ELR (cell line): ENCODE measurements around the gene CHMP2A.
A peak's percentile ranks its signal among the peaks of the same experiment; 100 is the strongest.

Experiments used
- DNase-seq: peaks from one replicate; pipeline ENCODE4 v3.0.0-alpha.2; 2015; ENCODE audit warnings: low read depth

CHMP2A gene

DNA sequence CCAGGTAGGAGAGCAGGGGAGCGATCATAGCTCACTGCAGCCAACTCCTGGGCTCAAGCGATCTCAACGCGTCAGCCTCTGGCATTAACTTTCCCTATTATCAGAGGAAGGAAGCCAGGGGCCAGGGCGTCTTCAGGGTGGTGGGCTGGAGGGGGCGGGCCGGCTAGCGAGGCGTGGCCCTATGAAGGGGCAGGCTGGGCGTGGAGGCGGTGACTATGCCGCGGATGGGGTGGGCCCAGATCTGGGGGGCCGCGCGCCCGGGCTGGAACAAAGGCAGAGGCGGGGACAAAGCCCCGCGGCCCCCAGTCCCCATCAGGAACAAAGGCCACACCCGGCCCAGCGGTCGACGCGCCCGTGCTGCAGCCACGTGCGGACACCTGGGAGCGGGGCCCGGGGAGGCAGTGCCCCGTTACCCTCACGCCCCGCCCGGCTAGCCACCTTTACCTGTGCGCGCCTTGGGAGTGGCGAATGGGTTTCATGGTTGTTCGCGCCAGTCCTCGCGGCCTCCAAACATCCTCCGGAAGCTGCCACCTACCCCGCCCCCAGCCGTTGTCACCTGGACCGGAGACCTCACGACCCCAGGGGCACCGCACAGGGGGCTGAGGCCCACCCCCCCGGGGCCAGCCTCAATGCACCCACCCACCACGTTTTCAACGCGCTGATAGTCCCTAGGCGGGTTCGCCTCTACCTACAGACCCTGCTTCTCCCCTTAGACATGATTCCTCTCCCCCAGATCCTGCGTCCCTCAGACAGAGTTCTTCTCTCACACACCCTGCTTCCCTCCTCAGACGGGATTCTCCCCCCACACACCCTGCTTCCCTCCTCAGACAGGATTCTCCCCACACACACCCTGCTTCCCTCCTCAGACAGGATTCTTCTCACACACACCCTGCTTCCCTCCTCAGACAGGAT lies 16.4 kb downstream of the CHMP2A start:
- DNase-seq = no peak

DNA sequence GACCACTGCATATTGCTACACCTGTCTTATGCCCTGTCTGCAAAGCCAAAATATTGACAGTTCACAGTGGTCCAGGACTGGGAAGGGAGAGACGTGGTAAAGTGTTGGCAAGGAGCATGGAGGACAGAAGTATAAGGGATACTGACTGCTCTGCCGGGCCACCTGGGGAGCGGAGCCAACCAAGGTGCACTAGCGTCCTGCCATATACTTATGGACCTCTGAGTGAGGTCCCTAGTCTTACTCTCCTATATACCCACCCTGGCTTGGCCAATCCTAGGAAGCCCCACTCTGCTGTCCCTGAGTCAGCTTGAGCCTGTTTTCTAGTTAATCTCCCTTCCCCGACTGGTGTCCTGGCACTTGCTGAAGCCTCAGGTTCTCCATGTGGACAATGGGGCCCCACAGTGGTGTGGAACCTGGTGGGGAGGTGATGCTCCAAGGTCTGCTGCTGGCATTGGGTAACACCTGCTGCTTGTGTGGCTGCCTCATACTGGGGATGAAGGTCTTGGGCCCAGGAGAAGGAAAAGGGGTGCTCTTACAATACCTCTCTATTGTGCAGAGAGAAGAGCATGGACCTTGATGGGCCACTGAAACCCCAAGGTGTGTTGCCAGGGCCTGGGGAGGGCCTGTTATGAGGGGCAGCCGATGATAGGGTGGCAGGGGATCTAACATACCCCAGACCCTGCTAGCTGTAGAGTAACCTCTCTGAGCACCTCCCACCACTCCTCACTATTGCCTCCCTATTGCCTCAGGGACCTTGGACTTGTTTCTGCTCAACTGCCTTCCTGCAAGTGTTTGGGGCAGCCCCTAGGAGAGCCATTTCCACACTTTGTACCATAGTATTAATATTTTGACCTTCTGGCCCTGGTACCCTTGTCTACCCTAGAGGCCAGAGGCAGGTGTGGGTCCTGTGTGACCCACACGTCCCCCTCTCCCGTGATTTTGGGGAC lies 17.8 kb downstream of the CHMP2A start:
- DNase-seq = no peak

DNA sequence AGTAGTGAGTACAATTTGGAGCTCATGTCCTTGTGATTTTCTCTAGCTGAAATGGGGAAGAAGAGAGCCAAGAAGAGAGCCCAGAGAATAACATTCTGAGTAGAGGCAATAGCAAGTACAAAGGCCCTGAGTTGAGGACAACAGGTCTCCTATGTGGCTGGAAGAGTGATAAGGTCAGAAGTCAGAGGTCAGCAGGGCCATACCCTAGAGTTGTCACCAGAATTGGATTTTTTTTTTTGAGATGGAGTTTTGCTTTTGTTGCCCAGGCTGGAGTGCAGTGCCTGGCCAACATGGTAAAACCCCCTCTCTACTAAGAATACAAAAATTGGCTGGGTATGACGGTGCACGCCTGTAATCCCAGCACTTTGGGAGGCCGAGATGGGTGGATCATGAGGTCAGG lies 19.0 kb downstream of the CHMP2A start:
- DNase-seq = no peak

DNA sequence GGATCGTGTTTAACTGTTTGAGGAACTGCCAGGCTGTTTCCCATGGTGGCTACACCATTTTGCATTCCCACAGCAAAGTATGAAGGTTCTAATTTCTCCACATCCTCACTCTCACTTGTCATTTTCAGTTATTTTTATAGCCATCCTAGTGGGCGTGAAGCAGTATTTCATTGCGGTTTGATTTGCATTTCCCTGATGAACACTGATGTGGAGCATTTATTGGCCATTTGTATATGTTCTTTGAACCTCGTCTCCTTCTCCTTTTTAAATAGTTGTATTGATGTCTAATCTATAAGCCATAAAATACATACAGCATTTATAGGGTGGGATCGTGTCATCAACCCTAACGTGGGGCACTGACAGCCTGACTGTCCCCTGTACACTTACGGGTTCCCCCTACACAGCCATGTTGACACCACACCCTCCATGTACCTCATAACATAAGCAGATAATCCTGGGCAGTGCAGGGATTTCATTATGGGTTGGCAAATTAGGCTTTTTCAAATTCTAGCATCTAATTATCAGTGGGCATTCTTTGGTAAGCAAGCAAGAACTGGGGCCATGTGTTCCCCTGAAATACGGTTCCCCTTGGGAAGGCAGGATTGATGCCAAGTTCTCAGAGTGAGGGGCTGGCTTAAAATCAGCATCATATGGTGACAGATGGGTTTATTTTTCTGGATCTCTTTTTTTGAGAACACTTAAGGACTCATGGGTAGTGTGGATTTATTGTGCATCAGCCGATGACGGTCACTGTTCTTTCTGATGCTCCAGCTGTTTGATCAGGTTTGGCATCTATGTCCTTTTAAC lies 23.7 kb downstream of the CHMP2A start:
- DNase-seq = no peak

DNA sequence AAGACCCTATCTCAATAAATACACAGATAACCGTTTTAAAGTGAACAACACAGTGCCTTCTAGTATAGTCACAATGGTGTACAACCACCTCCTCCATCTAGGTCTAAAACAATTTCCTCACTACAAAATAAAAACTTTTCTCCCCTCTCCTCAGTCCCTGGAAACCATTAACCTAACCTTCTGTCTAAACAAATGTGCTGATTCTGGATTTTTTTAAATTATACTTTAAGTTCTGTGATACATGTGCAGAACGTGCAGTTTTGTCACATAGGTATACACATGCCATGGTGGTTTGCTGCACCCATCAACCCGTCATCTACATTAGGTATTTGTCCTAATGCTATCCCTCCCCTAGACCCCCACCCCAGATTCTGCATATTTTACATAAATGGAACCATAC lies 25.5 kb downstream of the CHMP2A start:
- no peak for DNase-seq

DNA sequence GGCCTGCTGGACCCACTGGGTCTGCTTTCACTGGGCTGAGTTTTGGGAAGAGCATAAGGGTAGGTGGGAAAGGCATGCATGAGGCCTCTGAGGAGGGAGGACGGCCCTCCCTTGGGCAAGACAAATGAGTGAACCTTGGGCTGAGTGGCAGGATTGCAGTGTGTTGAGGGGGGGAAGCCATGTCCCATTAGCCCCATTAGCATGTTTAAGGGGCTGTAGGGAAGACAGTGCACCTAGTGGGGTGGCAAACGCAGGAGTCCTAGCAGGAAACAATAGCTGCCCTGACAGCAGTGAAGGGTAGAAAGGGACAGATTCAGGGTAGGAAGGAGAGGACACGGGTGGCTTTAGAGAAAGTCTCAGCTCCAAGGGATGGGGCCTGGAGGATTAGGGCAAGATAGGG lies 32.2 kb downstream of the CHMP2A start:
- DNase-seq = no peak

DNA sequence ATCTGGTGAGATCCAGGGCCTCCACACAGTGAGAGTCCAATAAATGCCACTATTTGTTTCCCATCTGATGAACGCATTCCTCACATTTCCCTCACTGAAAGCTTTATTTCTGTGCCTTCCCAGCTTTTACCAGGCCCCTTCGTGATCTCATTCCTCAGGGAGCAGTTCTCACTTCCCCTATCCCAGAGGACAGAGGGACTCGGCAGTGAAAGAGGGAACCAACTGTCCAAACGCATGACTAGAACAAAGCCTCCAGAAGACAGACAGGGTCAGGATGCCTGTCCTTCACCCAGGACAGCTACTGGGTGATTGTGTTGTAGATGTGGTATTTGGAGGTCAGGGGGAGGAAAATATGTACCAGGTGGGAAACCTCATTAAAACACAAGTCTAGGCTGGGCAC lies 33.3 kb downstream of the CHMP2A start:
- DNase-seq = no peak

DNA sequence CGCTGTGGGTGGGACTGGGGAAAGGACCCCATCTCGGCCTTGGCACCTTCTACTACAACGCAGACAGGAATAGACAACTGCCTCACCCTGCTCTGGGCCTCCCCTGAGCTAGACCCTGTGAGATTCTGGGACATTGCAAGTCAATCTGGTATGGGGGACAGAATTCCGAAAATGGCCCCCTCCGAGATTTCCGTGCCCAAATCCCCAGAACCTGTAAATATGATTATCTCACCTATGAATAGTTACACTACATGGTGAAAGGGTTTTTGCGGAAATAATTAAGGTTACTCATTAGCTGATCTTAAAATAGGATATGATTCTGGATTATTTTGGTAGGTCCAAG lies 34.7 kb downstream of the CHMP2A start:
- DNase-seq = no peak

DNA sequence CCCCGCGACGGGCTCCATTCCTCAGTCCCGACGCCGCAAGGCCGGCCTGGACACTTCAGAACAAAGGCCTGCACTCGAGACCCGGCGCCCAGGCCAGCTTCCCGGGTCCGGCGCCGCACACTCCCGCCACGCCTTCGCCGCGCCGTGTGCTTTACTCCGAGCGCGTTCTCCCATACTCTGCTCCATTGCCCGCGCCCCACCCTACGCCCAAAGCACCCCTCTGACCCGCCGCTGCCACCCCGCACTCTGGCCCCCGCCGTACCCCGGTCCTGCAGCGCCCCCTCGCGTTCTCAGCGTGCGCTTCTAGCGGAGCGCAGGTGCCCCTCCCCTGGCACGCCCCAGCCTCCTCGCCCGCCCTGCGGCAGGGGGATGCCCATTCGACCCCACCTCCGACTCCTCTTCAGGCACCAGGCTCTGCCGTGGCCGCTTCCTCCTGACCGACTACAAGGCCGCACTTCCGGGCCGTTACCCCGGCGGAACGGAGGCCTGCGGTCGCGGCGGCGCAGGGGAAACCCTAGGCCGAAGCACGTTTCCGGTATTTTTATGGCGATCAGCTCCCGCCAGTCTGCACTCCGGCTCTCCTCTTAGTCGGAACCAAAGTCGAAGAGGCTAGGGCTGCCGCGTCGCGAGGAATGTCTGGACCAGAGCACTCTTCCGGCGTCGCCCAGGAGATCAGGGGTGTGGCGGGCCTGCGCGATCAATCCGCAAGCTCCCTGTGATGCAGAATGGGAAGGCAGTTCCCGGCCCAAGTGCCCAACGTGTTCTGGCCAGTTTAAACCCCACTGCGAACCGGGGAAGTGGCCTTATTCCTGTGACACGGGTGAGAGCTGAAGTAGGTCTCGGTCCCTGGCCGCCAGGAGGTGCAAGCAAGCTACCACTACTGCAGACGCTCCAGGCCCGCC lies 35.3 kb downstream of the CHMP2A start, which contains the start of gene ZBTB45:
Gene ZBTB45 (minus strand): TSS at position 456 of the 902 bp plus-strand sequence. CDS start 2,137 bp downstream, outside the sequence.
- DNase-seq = peak; percentile 94

DNA sequence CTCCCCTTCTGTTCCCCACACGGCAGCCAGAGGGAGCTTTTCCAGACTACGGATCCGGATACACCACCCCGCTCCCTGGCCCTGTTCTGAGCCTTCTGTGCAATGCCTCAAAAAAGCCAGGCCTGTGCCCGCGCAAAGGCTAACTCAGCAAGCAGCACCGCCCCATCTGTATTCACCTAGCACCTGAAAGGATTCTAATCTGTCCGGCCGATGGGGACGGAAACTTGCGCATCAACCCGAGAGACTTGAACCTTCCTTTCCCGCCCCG lies 35.9 kb downstream of the CHMP2A start:
- peak; percentile 79 for DNase-seq

DNA sequence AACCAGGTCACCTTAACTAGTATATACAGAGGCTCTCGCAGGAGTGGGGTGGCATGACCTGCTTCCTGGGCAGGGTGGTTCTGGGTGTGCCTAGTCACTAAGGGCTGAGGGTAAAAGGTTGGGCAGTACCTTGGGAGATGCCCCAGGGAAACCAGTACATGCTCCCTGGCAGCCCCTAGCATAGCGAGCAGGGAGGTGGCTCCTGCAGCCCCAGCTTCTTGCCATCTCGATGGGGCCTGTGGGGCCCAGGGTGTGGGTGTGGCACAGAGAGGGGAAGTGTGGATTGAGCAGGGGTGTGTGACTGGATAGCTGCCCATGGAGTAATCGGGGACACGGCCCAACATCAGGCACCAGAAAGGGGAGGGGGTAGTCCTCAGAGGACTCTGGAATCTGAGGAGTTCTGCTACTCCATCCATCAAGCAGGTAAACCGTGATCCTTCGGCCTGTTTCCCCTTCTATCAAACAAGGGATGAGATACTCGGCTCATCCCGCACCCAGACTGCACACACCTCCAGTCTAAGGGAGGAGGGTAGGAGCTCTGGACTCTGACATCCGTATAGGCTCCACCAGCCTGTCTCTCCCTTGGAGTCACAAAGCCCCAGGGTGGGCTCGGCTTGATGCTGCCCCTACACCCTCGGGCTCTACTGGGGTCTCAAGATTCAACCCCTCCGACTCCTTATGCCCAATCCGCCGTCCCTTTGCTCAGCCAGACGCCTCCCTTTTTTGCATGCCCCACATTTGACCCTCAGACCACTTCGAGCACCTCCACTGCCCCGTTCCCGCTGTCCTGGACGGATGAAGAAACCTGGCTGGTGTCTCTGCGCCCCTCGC lies 36.4 kb downstream of the CHMP2A start:
- peak; percentile 5 for DNase-seq

DNA sequence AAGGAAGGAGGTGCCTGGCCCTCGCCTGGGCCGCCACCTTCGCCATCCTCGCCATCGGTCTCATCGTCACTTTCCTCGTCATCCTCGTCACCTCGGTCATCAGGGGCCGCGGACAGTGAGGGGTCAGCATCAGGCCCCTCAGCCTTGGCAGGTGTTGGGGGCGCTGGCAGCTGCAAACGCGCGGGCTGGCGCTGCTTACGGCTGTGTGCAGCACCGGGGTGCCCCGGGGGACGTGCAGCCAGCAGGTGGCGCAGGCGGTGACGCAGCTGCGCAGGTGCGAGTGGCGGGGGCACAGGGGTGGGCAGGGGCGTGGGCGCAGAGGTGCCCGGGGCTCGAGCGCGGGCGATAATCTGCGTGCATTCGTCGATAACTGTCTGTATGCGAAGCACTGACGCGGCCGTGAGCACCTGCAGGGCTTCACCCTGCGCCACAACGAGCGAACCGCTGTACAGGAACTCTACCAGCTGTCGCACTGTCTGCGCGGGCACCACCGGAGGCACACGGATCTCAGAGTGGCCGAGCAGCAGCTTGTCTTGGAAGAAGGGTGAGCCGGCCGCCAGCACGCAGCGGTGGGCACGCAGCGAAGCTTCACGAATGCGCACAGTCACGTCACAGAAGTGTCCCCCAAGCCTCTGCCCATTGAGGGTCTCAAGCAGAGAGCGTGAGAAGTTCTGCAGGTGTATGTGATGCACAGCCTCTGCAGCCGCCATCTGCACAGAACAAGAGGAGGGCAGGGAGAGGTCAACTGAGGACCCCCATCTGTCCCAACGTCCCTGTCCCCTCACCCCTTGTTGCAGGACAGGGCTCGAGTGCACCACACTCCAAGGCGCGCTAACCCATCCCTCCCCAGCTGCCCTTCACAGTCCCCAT lies 37.7 kb downstream of the CHMP2A start:
- no peak for DNase-seq

DNA sequence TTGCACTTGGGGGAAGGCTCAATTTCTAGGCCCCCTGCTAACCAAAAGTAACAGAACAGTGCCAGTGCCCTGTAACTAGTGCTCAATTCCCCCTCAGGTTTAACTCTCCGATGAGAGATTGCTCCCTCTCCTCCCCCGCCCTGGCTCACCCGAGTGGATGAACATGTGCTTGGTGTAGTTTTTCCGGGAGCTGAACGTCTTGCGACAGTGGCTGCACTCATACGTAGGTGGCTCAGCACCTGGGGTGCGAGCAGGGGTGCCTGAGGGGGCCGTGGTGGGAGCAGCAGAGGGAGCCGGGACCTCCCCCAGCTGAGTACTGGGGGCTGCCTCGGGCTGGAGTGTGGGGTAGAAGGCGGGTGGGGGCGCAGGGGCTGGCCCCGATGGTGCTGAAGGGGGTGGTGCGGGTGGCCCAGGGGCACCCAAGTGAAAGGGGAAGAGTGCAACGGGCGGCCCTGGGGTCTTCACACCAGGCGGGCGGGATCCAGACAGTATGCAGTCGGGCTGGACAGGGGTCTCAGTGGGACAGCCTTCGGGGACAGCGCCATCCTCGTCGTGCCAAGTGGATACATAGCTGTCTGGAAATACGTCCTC lies 38.6 kb downstream of the CHMP2A start:
- DNase-seq = no peak

DNA sequence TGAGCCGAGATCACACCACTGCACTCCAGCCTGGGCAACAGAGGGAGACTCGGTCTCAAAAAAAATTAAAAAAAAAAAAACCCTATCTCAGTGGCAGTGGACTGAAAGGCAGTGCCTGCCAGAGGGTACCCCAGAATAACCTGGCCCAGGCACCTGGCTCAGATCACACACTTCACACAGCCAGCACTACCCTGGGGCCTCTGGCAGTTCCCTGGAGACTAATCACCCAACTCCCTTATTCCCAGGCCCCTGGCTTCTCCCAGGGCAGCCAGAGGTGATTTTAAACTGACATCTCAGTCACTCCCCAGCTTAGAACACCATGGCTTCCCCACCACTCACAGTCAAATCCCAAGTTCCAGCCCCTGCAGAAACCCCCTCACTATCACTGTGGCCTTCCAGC lies 39.6 kb downstream of the CHMP2A start:
- no peak for DNase-seq

DNA sequence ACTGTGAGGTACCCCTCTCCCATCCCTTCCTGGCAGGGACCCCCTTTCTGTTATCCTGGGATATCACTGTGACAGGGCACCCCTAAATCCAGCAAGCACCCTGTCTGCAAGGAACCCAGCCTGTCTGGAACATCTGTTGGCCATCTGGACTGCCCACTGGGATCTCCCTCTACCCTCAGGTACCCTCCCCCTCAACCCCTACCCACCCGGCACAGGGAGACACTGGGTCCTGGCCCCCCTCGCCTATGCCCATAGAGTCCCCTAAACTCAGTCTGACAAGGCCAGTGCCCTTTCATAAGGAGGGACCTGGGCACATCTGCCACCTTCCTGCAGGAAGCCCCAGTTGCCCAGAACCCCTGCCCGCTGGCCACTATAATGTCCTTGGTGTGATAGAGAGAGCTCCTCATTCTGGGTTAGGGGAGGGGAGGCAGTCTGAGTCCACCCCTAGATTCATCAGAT lies 40.3 kb downstream of the CHMP2A start:
- no peak for DNase-seq

DNA sequence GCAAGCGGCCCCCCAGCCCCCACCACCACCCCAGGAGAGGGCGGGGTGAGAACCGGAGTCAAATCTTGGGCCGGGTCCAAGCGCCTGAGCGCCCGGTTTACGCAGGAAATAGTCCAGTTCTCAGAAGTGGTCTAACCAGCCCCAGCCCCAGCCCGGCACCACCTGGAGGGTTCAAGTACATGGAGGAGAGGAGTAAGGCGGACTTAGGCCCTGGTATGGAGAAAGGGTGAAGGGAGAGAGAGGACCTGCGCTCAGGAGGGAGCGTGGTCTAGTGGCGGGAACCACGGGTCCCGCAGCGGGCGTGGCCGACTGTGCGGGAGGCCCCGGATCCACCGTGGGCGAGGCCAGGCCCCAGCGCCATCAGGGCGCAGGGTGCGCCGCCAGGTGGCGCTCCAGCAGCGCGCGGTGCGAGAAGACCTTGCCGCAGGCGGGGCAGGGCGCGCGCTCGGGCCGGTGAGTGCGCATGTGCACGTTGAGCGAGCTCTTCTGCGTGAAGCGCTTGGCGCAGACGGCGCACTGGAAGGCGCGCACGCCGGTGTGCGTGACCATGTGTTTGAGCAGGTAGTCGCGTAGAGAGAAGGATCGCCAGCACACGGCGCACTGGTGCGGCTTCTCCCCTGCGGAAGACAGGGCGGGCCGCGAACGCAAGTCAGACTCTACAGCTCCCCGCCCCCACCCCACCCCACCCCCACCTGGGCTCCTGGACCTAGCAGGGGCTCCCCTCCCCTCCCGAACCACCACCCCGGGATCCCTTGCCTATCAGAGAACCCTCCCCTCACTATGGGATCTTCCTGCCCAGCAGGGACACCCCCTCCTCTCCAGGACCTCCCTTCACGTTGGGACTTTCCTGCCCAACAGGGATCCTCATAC lies 41.0 kb downstream of the CHMP2A start:
- peak; percentile 81 for DNase-seq

DNA sequence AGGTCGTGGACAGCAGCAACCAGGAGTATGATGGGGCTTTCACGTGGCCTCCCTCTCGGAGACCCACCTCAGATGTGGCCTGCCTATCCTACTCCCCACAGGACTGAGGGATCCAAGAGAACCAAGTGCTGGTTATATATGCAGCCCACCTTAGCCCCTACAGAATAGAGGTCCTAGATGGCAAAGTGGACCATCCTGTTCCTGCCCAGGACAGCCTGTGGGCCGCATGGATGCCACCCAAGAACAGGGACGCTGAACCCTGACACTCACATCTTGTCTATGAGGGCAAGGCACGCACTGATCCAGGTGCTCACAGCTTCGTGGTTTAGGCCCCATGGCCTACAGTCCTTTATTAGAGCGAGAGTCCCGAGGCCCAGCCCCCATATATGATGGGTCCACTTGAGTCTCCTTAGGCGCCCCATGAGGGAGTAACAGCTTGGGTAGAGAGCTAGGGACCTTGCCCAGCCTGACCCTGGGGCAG lies 41.7 kb downstream of the CHMP2A start:
- no peak for DNase-seq
